MM.1S (cell line): ENCODE measurements around the gene DRICH1.
A peak's percentile ranks its signal among the peaks of the same experiment; 100 is the strongest.

ENCODE experiments used
- DNase-seq: peaks from one replicate; pipeline ENCODE4 v3.0.0-alpha.2; 2015
- H2AFZ ChIP-seq: fragments of 300-600 bp; sonication (generic); 2 replicates; pipeline ENCODE4 v1.6.0; 2016; ENCODE audit warnings: antibody characterized with exemption, low read length
- H3F3A ChIP-seq: fragments of 300-600 bp; sonication (generic); 2 replicates; pipeline ENCODE4 v1.6.1; 2016; ENCODE audit warnings: mild to moderate bottlenecking, antibody characterized with exemption, low read length, moderate library complexity, mixed read lengths; ENCODE audit not compliant: insufficient read depth
- H3K27ac ChIP-seq: fragments of 300-600 bp; sonication (generic); 2 replicates; pipeline ENCODE4 v1.5.1; 2016; ENCODE audit warnings: mild to moderate bottlenecking, low read length
- H3K27me3 ChIP-seq: fragments of 300-600 bp; sonication (generic); replicated peaks from 2 replicates; pipeline ENCODE4 v1.6.0; 2016; ENCODE audit warnings: low read length; ENCODE audit not compliant: insufficient read depth
- H3K36me3 ChIP-seq: fragments of 300-600 bp; sonication (generic); replicated peaks from 2 replicates; pipeline ENCODE4 v1.6.1; 2016; ENCODE audit warnings: mild to moderate bottlenecking, low read length, mixed read lengths; ENCODE audit not compliant: insufficient read depth
- H3K4me1 ChIP-seq: fragments of 300-600 bp; sonication (generic); 2 replicates; pipeline ENCODE4 v1.6.1; 2016; ENCODE audit warnings: low read length, mixed read lengths
- H3K4me2 ChIP-seq: fragments of 300-600 bp; sonication (generic); 2 replicates; pipeline ENCODE4 v1.6.0; 2016; ENCODE audit warnings: low read depth, low read length
- H3K4me3 ChIP-seq: fragments of 300-600 bp; sonication (generic); 2 replicates; pipeline ENCODE4 v1.5.1; 2016; ENCODE audit warnings: low read length, mixed read lengths
- H3K79me2 ChIP-seq: fragments of 300-600 bp; sonication (generic); 2 replicates; pipeline ENCODE4 v1.6.1; 2016; ENCODE audit warnings: mixed run types, low read length, mixed read lengths
- H3K9ac ChIP-seq: fragments of 300-600 bp; sonication (generic); 2 replicates; pipeline ENCODE4 v1.6.1; 2016; ENCODE audit warnings: low read length, mixed read lengths
- H3K9me2 ChIP-seq: fragments of 300-600 bp; sonication (generic); replicated peaks from 2 replicates; pipeline ENCODE4 v1.6.1; 2016; ENCODE audit warnings: mild to moderate bottlenecking, low read length, mixed read lengths; ENCODE audit not compliant: insufficient read depth
- H3K9me3 ChIP-seq: fragments of 300-600 bp; sonication (generic); replicated peaks from 2 replicates; pipeline ENCODE4 v1.6.1; 2016; ENCODE audit warnings: mild to moderate bottlenecking, low read length, mixed read lengths; ENCODE audit not compliant: insufficient read depth
- H4K20me1 ChIP-seq: fragments of 300-600 bp; sonication (generic); 2 replicates; pipeline ENCODE4 v1.6.1; 2016; ENCODE audit warnings: mild to moderate bottlenecking, low read length, moderate library complexity, mixed read lengths; ENCODE audit not compliant: insufficient read depth
- CTCF ChIP-seq: fragments of 300-600 bp; sonication (generic); IDR thresholded peaks from 2 replicates; pipeline ENCODE4 v1.5.1; 2016; ENCODE audit warnings: antibody characterized with exemption, low read length, mixed read lengths
- EZH2 ChIP-seq: fragments of 300-600 bp; sonication (generic); optimal IDR thresholded peaks from 2 replicates; pipeline ENCODE3; 2017; ENCODE audit warnings: low read depth, mild to moderate bottlenecking, antibody characterized with exemption, low read length, mixed read lengths
- EZH2phosphoT487 ChIP-seq: fragments of 300-600 bp; sonication (generic); IDR thresholded peaks from 2 replicates; pipeline ENCODE4 v1.6.1; 2018; ENCODE audit warnings: antibody characterized with exemption, low read length

The DRICH1 gene

DNA sequence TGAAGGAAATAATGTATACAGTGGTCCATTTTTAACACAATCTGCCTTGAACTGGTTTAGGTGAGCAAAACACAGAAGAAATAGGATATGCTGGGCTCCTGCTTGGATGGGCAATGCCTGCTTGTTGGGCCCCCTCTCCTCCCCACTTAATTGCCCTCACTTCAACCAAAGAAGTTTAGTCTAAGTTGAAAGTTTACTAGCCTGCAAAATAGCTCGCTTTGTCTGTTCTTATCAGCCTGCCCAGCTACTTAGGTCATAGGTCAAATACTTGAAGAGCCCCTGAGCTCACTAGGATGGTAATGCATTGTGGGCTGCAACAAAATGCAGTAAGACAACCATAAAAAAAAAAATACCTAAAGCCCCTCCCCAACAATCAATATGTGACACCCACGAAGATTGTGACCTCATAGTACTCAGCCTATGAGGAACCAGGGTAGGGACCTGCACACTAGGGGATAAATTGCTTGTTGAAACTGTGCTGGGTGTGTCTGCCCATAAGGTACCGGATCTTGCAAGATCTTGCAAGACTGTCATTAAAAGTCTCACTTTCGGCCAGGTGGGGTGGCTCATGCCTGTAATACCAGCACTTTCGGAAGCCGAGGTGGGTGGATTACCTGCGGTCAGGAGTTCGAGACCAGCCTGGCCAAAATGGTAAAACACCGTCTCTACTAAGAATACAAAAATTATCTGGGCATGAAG is 10.9 kb downstream of the DRICH1 start:
- Histone ChIP-seq H3K4me1 (peaks cover 14% of the 10 kb centered on the region), H3K4me3 (no peak overlapping the region), H3K9me3 (no peaks in the 10 kb centered on the region)

DNA sequence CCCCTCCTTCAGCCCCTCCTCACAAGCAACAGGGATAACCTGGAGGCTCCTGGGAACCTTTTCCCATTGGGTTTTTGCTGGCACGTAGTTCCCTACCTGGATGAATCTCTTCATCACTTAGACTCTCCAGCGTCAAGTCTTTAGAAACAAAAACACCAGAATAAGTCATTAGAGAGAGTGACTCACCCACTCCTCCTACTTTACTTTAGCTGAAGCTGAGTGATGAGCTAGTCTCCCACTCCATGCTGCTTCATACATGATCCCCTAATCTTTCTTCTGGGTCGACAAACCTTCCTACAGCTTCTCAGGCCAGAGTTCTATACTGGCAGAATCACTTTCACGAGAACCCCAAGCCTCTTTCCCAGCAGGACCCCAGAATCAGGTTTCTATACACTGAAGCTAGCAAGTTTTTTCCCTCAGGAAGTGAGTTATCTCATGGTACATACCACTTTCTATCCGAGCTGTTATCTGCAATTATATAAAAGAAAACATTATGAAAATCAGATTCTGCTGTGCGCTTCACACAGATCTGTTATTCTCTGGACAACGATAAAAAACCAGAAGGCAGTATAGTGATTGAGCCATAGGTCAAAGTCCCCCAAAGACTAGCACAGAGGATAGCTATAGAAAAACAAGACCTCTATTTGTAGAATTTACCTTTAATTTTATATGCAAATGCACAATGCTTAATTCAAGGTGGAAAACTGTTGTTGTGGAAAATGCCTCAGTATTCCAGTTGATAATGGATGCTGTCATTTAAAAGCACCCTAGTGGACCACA is 18.7 kb downstream of the DRICH1 start:
- Histone ChIP-seq H3F3A (no peaks in the 10 kb centered on the region), H3K27me3 (no peaks in the 10 kb centered on the region), H3K4me1 (no peaks in the 10 kb centered on the region), H3K79me2 (no peaks in the 10 kb centered on the region), H2AFZ (no peak overlapping the region), H3K9me2 (no peaks in the 10 kb centered on the region), H4K20me1 (no peaks in the 10 kb centered on the region), H3K36me3 (no peaks in the 10 kb centered on the region), H3K9me3 (no peaks in the 10 kb centered on the region), H3K27ac (no peak overlapping the region), H3K4me2 (no peak overlapping the region), H3K4me3 (no peak overlapping the region), H3K9ac (no peak overlapping the region)
- DNase-seq, result no peak
- TF ChIP-seq CTCF, result no peak
- TF ChIP-seq EZH2phosphoT487, result no peak

More for the DNA sequence above, 10.9 kb downstream of the DRICH1 start:
- DNase-seq, result peak; percentile 92
- Histone ChIP-seq H2AFZ (no peak overlapping the region), H3K27me3 (no peaks in the 10 kb centered on the region), H3K9me2 (no peaks in the 10 kb centered on the region), H4K20me1 (no peaks in the 10 kb centered on the region), H3K27ac (peak overlapping the region; percentile 40; the same call in 1 of the 2 replicates), H3K4me2 (peak overlapping the region; percentile 33; the same call in 1 of the 2 replicates), H3K79me2 (no peaks in the 10 kb centered on the region), H3K36me3 (no peaks in the 10 kb centered on the region), H3K9ac (no peak overlapping the region), H3F3A (peaks cover 6% of the 10 kb centered on the region; the same call in 1 of the 2 replicates)
- TF ChIP-seq EZH2phosphoT487 (no peak), CTCF (no peak), EZH2 (no peak)

GRCh38 chr22:23609983-23610781 is 21.9 kb downstream of the DRICH1 start:
- Histone ChIP-seq H3F3A (no peaks in the 10 kb centered on the region), H3K4me2 (no peak overlapping the region), H3K36me3 (no peaks in the 10 kb centered on the region), H3K9me3 (no peaks in the 10 kb centered on the region), H4K20me1 (no peaks in the 10 kb centered on the region), H3K4me3 (no peak overlapping the region), H2AFZ (no peak overlapping the region), H3K79me2 (no peaks in the 10 kb centered on the region), H3K27ac (no peak overlapping the region), H3K27me3 (no peaks in the 10 kb centered on the region), H3K9ac (no peak overlapping the region), H3K9me2 (no peaks in the 10 kb centered on the region), H3K4me1 (no peaks in the 10 kb centered on the region)
- DNase-seq, result no peak
- TF ChIP-seq EZH2 (no peak), EZH2phosphoT487 (no peak), CTCF (no peak)
